H9 (cell line): ENCODE measurements around the gene PKD1. TPM values are rescaled to one million over a fixed set of nuclear protein-coding genes. Genes with fewer than 3 reads are reported as not detected.

Experiments used
- DNase-seq: peaks from one replicate; pipeline ENCODE4 v3.0.0-alpha.2; 2017
- H2AFZ ChIP-seq: one replicate; pipeline ENCODE4 v1.6.1; 2013; ENCODE audit warnings: mild to moderate bottlenecking, low read length, control low read depth, moderate library complexity
- H2AK5ac ChIP-seq: 2 replicates; pipeline ENCODE4 v1.6.1; 2013; ENCODE audit warnings: low read length, control low read depth, mixed read lengths; ENCODE audit not compliant: insufficient read length
- H2BK120ac ChIP-seq: one replicate; pipeline ENCODE4 v1.6.1; 2013; ENCODE audit warnings: low read depth, mild to moderate bottlenecking, low read length, control low read depth, inconsistent platforms; ENCODE audit not compliant: poor library complexity, severe bottlenecking
- H2BK12ac ChIP-seq: 2 replicates; pipeline ENCODE4 v1.6.1; 2013; ENCODE audit warnings: low read length, control low read depth, mixed read lengths, low read depth; ENCODE audit not compliant: insufficient read length
- H2BK15ac ChIP-seq: 2 replicates; pipeline ENCODE4 v1.6.1; 2013; ENCODE audit warnings: low read depth, low read length, control low read depth
- H2BK20ac ChIP-seq: one replicate; pipeline ENCODE4 v1.6.1; 2013; ENCODE audit warnings: low read depth, mild to moderate bottlenecking, low read length, control low read depth, inconsistent platforms; ENCODE audit not compliant: poor library complexity, severe bottlenecking
- H2BK5ac ChIP-seq: 2 replicates; pipeline ENCODE4 v1.6.1; 2013; ENCODE audit warnings: low read length, control low read depth, mixed read lengths; ENCODE audit not compliant: insufficient read length
- H3K14ac ChIP-seq: 2 replicates; pipeline ENCODE4 v1.6.1; 2013; ENCODE audit warnings: low read length, control low read depth; ENCODE audit not compliant: insufficient read depth
- H3K18ac ChIP-seq: 2 replicates; pipeline ENCODE4 v1.6.1; 2013; ENCODE audit warnings: low read depth, mild to moderate bottlenecking, mixed read lengths, low read length, control low read depth; ENCODE audit not compliant: insufficient read length
- H3K23ac ChIP-seq: 2 replicates; pipeline ENCODE4 v1.6.1; 2013; ENCODE audit warnings: low read length, control low read depth, mixed read lengths, low read depth; ENCODE audit not compliant: insufficient read length
- H3K23me2 ChIP-seq: 2 replicates; pipeline ENCODE4 v1.6.1; 2013; ENCODE audit warnings: low read depth, mild to moderate bottlenecking, mixed read lengths, low read length, control low read depth; ENCODE audit not compliant: insufficient read length, poor library complexity, severe bottlenecking
- H3K27ac ChIP-seq: 2 replicates; pipeline ENCODE4 v1.5.1; 2013; ENCODE audit warnings: low read length, control low read depth, mixed read lengths, low read depth; ENCODE audit not compliant: insufficient read length
- H3K27me3 ChIP-seq: 2 replicates; pipeline ENCODE4 v1.6.1; 2013; ENCODE audit warnings: low read length, control low read depth, inconsistent platforms; ENCODE audit not compliant: insufficient read depth
- H3K4ac ChIP-seq: 2 replicates; pipeline ENCODE4 v1.6.1; 2013; ENCODE audit warnings: low read depth, mild to moderate bottlenecking, control low read depth, inconsistent platforms, low read length, moderate library complexity
- H3K4me1 ChIP-seq: 2 replicates; pipeline ENCODE4 v1.6.1; 2013; ENCODE audit warnings: low read length, control low read depth, inconsistent platforms; ENCODE audit not compliant: insufficient read depth
- H3K4me2 ChIP-seq: 2 replicates; pipeline ENCODE4 v1.6.1; 2013; ENCODE audit warnings: low read length, control low read depth, mixed read lengths; ENCODE audit not compliant: insufficient read length, insufficient read depth
- H3K56ac ChIP-seq: 2 replicates; pipeline ENCODE4 v1.6.1; 2013; ENCODE audit warnings: low read depth, mild to moderate bottlenecking, mixed read lengths, low read length, control low read depth; ENCODE audit not compliant: insufficient read length
- H3K79me1 ChIP-seq: 2 replicates; pipeline ENCODE4 v1.6.1; 2013; ENCODE audit warnings: low read depth, mild to moderate bottlenecking, moderate library complexity, low read length, control low read depth, inconsistent platforms; ENCODE audit not compliant: insufficient read depth, poor library complexity, severe bottlenecking
- H3K79me2 ChIP-seq: 2 replicates; pipeline ENCODE4 v1.6.1; 2013; ENCODE audit warnings: low read length, control low read depth, inconsistent platforms; ENCODE audit not compliant: insufficient read depth
- H3K9ac ChIP-seq: 2 replicates; pipeline ENCODE4 v1.6.1; 2013; ENCODE audit warnings: low read length, control low read depth, mixed read lengths; ENCODE audit not compliant: insufficient read length; ENCODE audit errors: extremely low read depth
- H3K9me3 ChIP-seq: one replicate; pipeline ENCODE4 v1.6.1; 2013; ENCODE audit warnings: low read depth, low read length, inconsistent platforms; ENCODE audit not compliant: control insufficient read depth
- H3T11ph ChIP-seq: one replicate; pipeline ENCODE4 v1.6.1; 2013; ENCODE audit warnings: mild to moderate bottlenecking, low read length, control low read depth, inconsistent platforms
- H4K20me1 ChIP-seq: one replicate; pipeline ENCODE4 v1.6.1; 2013; ENCODE audit not compliant: control insufficient read depth, insufficient read length, insufficient read depth
- H4K5ac ChIP-seq: 2 replicates; pipeline ENCODE4 v1.6.1; 2013; ENCODE audit warnings: low read depth, mild to moderate bottlenecking, mixed read lengths, low read length, control low read depth; ENCODE audit not compliant: insufficient read length
- H4K8ac ChIP-seq: replicated peaks from 2 replicates; pipeline ENCODE4 v1.6.1; 2013; ENCODE audit warnings: low read length, control low read depth, mixed read lengths, low read depth; ENCODE audit not compliant: insufficient read length
- H4K91ac ChIP-seq: 2 replicates; pipeline ENCODE4 v1.6.1; 2013; ENCODE audit warnings: low read depth, mild to moderate bottlenecking, moderate library complexity, mixed read lengths, low read length, control low read depth; ENCODE audit not compliant: insufficient read length
- H3K27ac Mint-ChIP-seq, 3 experiments: 2 replicates in 2 of 3; 3 replicates in 1 of 3; pipeline ENCODE4 v1.8.0; 2020 to 2021; ENCODE audit warnings: mixed read lengths in 3 of 3, mild to moderate bottlenecking in 1 of 3, moderate library complexity in 1 of 3
- H3K27me3 Mint-ChIP-seq: 2 replicates; pipeline ENCODE4 v1.8.0; 2021; ENCODE audit warnings: low read depth, mild to moderate bottlenecking, moderate library complexity, mixed read lengths
- H3K36me3 Mint-ChIP-seq, 3 experiments: 2 replicates in 2 of 3; 3 replicates in 1 of 3; pipeline ENCODE4 v1.8.0; 2020 to 2021; ENCODE audit warnings: low read depth in 3 of 3, mixed read lengths in 3 of 3; ENCODE audit not compliant: insufficient read depth in 1 of 3
- H3K4me1 Mint-ChIP-seq, 2 experiments: 2 replicates each; pipeline ENCODE4 v1.8.0; 2020; ENCODE audit warnings: mixed read lengths in 2 of 2
- H3K4me3 Mint-ChIP-seq, 2 experiments: 2 replicates in 1 of 2; 3 replicates in 1 of 2; pipeline ENCODE4 v1.8.0; 2020 to 2021; ENCODE audit warnings: mild to moderate bottlenecking in 2 of 2, mixed read lengths in 2 of 2, moderate library complexity in 1 of 2
- H3K9me3 Mint-ChIP-seq, 2 experiments: 2 replicates in 1 of 2; 3 replicates in 1 of 2; pipeline ENCODE4 v1.8.0; 2020; ENCODE audit warnings: mild to moderate bottlenecking in 2 of 2, mixed read lengths in 2 of 2, moderate library complexity in 1 of 2
- WGBS: extraction: QIAGEN DNeasy Blood & Tissue Kit; methylation state at CpG from one replicate; pipeline ENCODE4 v1.1.7; 2013; ENCODE audit warnings: missing lambda C conversion rate, low lambda C conversion rate, mixed read lengths; ENCODE audit not compliant: insufficient read length; ENCODE audit errors: extremely low coverage; 5-methylcytosine and 5-hydroxymethylcytosine counted together
- total RNA-seq: library from RNA; stranded (reverse); gene quantifications from 2 replicates; pipeline ENCODE4 v1.2.1, GENCODE V29; 2021
- TF ChIP-seq, protein P1 (sequence below): fragments of 200-600 bp; sonication (generic); conservative IDR thresholded peaks from 3 replicates; pipeline ENCODE4 v1.8.0; 2021; ENCODE audit warnings: antibody characterized with exemption, mild to moderate bottlenecking

Gene PKD1
- total RNA-seq, 1 experiment from 2014 or later, result 88.0 TPM

GRCh38 chr16:2163211-2163881 is 27.6 kb upstream of the PKD1 start:
- H3K18ac ChIP-seq, result no peak overlapping the region
- DNase-seq, result no peak
- H3K9me3 Mint-ChIP-seq, result no peaks in the 10 kb centered on the region
- no peak overlapping the region for H2BK20ac ChIP-seq
- H2BK5ac ChIP-seq, result no peak overlapping the region
- H3K36me3 Mint-ChIP-seq, result peaks cover 9 to 29% (median 28%) of the 10 kb centered on the region in 3 experiments
- H4K91ac ChIP-seq, result no peak overlapping the region
- no peak overlapping the region for H4K8ac ChIP-seq
- no peaks in the 10 kb centered on the region for H3K4me1 ChIP-seq
- H3K23ac ChIP-seq, result no peak overlapping the region
- H3K27ac ChIP-seq, result no peak overlapping the region
- H2BK12ac ChIP-seq, result no peak overlapping the region
- no peak overlapping the region for H3K56ac ChIP-seq
- H3K79me2 ChIP-seq, result peaks cover 24% of the 10 kb centered on the region; the same call in 1 of the 2 replicates
- H2BK120ac ChIP-seq, result no peak overlapping the region
- no peak overlapping the region for H4K5ac ChIP-seq
- H2BK15ac ChIP-seq, result no peak overlapping the region
- WGBS, result no CpG with 5 or more reads among the region's 26 CpGs
- no peak overlapping the region; the same call in 1 of the 2 replicates for H3K14ac ChIP-seq
- H3K4me1 Mint-ChIP-seq, result peaks cover 3 to 9% of the 10 kb centered on the region in 2 experiments; a peak in 3 of 4 replicates
- no peak overlapping the region for H3K4me3 Mint-ChIP-seq
- H2AFZ ChIP-seq, result no peak overlapping the region
- no peaks in the 10 kb centered on the region for H3K27me3 ChIP-seq
- TF ChIP-seq, protein P1, sequence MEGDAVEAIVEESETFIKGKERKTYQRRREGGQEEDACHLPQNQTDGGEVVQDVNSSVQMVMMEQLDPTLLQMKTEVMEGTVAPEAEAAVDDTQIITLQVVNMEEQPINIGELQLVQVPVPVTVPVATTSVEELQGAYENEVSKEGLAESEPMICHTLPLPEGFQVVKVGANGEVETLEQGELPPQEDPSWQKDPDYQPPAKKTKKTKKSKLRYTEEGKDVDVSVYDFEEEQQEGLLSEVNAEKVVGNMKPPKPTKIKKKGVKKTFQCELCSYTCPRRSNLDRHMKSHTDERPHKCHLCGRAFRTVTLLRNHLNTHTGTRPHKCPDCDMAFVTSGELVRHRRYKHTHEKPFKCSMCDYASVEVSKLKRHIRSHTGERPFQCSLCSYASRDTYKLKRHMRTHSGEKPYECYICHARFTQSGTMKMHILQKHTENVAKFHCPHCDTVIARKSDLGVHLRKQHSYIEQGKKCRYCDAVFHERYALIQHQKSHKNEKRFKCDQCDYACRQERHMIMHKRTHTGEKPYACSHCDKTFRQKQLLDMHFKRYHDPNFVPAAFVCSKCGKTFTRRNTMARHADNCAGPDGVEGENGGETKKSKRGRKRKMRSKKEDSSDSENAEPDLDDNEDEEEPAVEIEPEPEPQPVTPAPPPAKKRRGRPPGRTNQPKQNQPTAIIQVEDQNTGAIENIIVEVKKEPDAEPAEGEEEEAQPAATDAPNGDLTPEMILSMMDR, result no peak
- H3K23me2 ChIP-seq, result no peaks in the 10 kb centered on the region
- no peak overlapping the region for H3K4ac ChIP-seq
- no peak overlapping the region for H3K9ac ChIP-seq
- peak overlapping the region in 1 of 3 experiments; percentile 77; a peak in 2 of 7 replicates for H3K27ac Mint-ChIP-seq
- peaks cover 2% of the 10 kb centered on the region for H4K20me1 ChIP-seq
- H3K4me2 ChIP-seq, result no peak overlapping the region
- no peaks in the 10 kb centered on the region for H3K27me3 Mint-ChIP-seq
- H3T11ph ChIP-seq, result no peak overlapping the region
- H3K9me3 ChIP-seq, result no peaks in the 10 kb centered on the region
- no peak overlapping the region for H2AK5ac ChIP-seq
- H3K79me1 ChIP-seq, result peaks cover 4% of the 10 kb centered on the region
